NCI-H128 (cell line): ENCODE results near the gene PALMD.
A peak's percentile ranks its signal among the peaks of the same experiment; 100 is the strongest.

Experiments
- DNase-seq: peaks from one replicate; lab custom pipeline; 2025; ENCODE audit not compliant: unreplicated experiment; lab: John Stamatoyannopoulos, UW

PALMD gene

GRCh38 chr1:99685516-99686180 lies 39.7 kb downstream of the PALMD start:
- peak; percentile 24 for DNase-seq

DNA sequence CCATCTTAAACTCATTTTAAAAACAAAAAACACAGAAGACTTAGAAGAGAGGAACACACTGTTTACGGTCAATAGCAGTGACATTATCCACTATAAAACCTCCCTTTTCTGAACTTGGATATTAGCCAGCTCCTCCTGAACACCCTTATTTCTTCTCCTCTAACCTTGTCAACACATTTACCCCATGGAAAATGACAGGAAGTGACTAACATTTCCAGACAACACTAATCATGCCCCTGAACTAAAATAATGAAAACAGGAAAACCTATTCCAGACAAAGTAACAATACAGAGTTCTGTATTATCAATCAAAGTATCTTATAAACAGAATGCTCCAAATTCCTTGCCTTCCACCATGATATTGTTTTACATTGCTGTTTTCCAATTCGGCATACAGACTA lies 45.3 kb downstream of the PALMD start:
- DNase-seq, result no peak

- DNase-seq, result no peak
Observed at GRCh38 chr1:99696616-99697015, 50.7 kb downstream of the PALMD start.

- no peak for DNase-seq
Observed at GRCh38 chr1:99697580-99697979, 51.7 kb downstream of the PALMD start.

GRCh38 chr1:99700020-99700419 lies 54.1 kb downstream of the PALMD start:
- no peak for DNase-seq

GRCh38 chr1:99702221-99702620 lies 56.3 kb downstream of the PALMD start:
- no peak for DNase-seq

DNA sequence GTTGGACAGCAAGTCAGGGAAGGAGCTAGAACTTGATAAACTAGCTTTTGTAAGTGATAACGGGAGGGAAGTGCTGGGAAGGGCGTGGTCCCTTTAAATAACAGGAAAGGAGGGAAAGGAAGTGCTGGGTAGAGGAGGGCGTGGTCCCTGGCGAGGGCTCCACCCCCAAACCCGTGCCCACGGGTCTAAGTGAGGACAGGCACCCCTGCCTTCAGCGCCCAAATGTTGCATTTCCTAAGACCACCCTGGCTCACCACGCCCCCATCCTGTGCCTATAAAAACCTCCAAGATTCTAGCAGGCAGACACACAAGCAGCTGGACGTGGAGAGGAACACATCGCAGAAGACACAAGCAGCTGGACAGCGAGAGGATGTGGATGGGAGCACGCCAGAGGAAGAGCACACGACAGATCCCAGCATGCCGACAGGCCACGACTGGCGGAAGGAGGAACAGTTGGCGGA lies 58.5 kb downstream of the PALMD start:
- no peak for DNase-seq

- no peak for DNase-seq
Observed at GRCh38 chr1:99705385-99705784, 59.5 kb downstream of the PALMD start.

DNA sequence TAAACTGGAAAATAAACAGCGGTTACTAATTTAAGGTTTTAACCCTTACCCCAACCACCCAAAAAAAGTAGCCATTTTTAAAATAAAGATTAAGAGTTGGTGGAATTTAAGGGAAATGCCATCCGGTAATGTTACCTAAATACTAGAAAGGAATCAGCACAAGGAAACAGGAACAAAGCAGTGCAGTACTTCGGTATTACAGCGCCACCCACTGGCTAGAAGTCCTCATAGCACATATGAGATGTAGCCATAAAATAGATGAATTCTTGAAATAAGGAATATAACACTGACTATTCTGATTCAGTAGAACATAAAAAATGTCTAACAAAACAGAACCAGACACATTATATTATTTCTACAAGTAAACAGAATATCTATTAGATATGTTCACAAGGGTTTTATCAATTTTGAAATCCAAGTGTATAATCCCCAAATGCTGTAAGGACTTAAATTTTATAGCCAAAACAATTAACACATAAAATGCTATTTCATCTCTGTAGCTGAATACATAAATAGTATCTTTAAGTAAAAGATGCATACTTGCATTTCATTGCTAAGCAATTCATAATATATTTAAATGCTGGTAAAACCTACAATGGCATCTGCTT lies 61.7 kb downstream of the PALMD start:
- DNase-seq, result peak; percentile 11

DNA sequence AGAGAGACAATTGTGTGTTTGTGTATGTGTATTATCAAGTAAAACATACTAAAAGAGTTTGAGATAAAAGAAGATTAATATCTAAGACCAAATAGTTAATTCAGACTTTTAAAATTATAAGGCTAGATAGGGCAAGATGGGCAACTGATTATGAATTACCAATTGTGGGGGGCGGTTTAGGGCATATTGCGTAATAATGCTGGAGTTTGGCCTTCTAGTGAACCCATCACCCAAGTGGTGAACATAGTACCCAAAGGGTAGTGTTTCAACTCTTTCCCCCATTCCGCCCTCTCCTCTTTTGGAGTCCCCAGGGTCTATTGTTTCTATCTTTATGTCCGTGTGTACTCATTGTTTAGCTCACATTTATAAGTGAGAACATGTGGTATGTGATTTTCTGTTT lies 65.1 kb downstream of the PALMD start:
- DNase-seq, result no peak

DNA sequence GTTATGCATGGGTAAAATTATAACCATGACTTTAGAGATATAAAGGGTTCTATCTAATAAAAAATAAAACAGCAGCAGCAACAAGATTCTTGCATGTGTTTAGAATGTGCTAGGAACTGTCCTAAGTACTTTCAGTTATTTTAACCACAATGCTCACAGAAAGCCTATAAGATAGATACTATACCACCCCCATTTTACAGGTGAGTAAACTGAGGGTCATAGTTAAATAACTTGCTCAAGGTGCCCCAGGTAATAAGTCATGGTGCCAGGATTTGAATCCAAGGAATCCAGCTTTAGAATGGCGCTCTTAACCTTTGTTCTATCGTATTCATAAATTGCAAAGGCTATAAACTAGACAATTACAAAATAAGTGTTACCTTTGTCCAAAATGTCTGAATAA lies 67.1 kb downstream of the PALMD start:
- DNase-seq, result no peak

GRCh38 chr1:99717005-99717404 lies 71.1 kb downstream of the PALMD start:
- DNase-seq, result no peak

DNA sequence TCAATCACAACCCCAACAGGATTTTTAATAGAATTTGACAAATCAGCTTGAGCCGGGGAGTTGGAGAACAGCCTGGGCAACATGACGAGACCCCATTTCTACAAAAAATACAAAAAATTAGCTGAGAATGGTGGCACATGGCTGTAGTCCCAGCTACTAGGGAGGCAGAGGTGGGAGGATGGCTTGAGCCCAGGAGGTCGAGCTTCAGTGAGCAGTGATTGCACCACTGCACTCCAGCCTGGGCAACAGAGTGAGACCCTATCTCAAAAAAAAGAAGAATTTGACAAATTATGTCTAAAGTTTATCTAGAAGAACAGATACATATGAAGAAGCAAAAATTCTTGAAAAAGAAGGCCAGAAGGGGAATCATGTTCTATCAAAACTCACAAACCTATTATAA lies 77.3 kb downstream of the PALMD start:
- DNase-seq, result no peak

DNA sequence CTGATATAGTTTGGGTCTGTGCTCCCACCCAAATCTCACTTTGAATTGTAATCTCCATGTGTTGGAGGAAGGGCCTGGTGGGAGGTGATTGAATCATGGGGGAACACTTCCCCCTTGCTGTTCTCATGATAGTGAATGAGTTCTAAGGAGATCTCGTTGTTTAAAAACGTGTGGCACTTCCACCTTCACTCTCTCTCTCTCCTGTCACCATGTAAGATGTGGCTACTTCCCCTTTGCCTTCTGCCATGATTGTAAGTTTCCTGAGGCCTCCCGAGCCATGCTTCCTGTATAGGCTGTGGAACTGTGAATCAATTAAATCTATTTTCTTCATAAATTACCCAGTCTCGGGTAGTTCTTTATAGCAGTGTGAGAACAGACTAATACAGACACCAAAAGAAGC lies 80.1 kb downstream of the PALMD start:
- no peak for DNase-seq

DNA sequence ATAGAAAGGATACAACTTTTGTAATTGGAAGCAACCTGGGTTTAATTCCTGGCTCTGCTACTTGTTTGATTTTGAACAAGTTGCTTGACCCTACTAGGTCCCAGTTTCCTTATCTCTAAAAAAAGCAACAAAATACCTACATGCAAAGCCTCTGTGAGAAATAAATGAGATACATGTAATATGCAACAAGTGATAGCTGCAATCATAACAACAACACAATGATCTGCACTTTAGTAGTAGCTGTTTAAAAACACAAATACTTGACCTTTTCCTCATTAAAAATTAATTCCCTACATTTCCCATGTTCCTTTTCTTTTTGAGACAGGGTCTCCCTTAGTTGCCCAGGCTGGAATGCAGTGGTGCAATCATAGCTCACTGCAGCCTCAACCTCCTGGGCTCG lies 80.5 kb downstream of the PALMD start:
- DNase-seq, result no peak

DNA sequence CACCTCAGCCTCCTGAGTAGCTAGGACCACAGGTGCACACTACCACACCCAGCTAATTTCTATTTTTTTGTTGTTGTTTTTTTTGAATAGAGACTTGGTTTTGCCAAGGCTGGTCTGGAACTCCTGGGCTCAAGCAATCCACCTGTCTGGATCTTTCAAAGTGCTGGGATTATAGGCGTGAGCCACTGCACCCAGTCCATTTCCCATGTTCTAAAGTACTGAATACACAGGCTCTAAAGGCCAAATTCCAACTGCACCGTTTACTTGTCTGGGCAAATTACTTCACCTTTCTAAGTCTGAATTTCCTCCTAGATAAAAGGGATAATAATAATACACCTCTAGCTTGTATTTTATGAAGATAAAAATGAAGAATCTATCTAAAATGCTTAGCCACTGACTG lies 80.9 kb downstream of the PALMD start:
- no peak for DNase-seq

DNA sequence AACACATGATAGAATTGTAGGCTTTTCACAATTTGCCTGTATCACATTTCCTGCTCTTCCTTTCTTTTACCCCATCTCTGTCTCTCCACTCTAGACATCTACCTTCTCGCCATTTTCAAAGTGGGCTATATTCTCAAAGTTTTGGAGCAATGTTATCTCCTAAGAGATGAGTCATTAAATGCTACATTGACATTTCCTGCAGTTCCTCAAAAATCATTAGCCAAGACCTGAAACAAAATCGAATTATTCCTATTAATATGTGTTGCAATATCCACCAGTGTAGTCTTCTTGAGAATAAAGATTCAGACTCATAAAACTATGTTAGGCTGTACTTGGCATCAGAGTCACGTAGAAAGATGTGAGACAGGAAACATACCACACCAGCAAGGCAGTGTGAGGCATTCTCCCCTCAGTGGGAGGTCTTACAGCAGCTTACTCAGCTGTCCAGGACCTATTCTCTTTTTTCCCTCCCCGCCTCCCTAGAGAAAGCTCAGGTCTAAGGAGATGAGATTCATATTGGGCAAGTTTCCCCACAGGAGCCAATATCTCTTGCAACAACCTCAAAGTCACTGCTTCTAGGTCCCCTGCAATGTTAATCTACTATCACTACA lies 81.8 kb downstream of the PALMD start:
- DNase-seq, result no peak

DNA sequence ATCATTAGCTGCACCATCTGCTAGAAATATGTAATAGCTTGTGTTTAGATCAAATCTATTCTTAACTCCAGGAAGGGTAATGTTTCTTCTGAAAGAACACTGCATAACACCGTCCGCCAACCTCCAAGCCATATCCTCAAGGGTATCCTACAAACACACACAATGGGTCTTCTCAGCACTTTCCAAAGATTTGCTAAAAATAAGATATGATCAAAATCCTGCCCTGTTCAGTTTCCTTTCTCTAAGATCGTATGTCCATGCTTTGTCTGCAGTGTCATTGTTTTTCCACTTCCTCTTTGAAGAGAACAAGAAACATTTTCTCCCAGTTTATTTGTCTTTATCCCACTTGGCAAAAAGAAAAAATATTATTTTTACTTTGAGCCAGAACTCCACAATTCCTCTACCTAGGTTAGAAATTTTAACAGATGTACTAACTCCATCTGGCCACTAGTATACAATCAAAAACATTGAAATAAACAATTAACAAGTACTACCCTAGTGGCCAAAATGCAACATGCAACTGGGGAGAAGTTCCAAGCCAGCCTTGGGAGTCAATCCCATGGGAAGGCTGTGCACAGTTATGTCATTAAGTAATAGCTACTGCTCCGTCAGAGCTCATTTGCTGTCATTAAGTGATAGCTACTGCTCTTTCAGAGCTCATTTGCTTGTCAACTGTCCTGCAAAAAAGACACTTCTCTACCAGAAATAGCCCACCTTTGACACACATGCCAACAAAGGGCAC lies 82.8 kb downstream of the PALMD start:
- no peak for DNase-seq

- no peak for DNase-seq
Observed at GRCh38 chr1:99731384-99731783, 85.5 kb downstream of the PALMD start.

DNA sequence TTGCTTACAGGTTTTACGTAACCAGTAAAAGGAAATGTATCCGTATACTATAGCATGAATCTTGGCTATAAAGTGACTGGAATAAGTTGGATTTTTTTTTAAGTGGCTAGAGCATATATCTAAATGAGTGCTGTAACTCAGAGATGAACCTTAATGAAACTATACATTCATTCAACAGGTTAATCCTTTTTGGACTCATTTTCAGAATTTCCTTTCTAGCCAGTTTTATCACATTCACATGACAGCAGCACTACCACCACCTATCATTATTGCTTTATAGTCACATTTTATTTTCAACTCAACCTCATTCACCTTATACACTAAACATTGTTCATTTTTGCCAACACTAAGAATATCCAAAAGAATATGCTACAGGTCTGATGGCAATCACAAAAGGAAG lies 89.9 kb downstream of the PALMD start:
- no peak for DNase-seq

DNA sequence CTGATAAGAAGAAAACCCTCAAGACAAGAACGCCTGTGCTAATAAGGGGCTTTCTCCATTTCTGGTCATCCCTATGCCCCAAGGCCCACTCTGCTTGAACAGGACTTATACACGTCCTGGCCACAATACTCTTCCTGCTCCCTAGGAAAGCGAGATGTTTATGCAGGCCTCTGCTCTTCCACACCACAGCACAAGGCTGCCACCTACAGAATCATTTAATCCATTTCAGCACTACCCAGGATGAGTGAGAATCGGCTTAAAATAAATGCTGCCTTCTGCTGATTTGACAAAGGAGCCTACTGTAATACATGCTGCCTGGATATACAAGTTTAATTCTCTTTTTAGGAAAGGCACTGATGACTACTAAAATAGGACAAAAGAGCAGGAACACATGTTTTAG lies 91.1 kb downstream of the PALMD start:
- DNase-seq, result no peak
